Measurements from ENCODE around the gene VTA1. TPM values are rescaled to one million over a fixed set of nuclear protein-coding genes. Genes with fewer than 3 reads are reported as not detected.

Gene VTA1
- total and polyA plus RNA-seq, 2 donors (not counting 1 experiment from before 2014, with no cell fraction given): 19.8 to 27.9 TPM

DNA sequence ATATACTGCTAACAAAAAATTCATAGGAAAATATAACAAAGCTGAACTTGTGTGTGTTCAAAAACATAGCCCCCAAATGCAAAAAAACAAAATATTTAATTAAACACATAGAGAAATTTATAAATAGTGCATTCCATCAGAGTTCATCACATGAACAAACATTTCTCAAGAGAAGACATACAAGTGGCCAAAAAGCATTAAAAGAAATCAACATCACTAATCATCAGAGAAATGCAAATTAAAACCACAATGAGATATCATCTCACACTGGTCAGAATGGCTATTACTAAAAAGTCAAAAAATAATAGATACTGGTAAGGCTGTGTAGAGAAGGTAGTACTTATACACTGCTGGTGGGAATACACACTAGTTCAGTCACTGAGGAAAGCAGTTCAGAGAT, 115.2 kb downstream of the VTA1 start:
- no peaks in the 10 kb centered on the region for H3K4me1 ChIP-seq (ENCODE audit: control insufficient read depth in 2 of 2, insufficient read depth in 2 of 2, low read length in 2 of 2)
- ChIA-PET CTCF (no interaction called here), POLR2A (no interaction called here)
- no peak for DNase-seq
- no peak for ATAC-seq (ENCODE audit: low read depth)
- no peaks in the 10 kb centered on the region for H3K36me3 ChIP-seq (replicated peaks in 1 of 2; ENCODE audit: control extremely low read depth in 1 of 2, control insufficient read depth in 1 of 2, extremely low read depth in 1 of 2, insufficient read depth in 2 of 2, low read length in 1 of 2)
- H3K9ac ChIP-seq (ENCODE audit: low read length): no peak overlapping the region
- Mint-ChIP-seq H3K27ac (no peak overlapping the region), H3K27me3 (peaks cover 3% of the 10 kb centered on the region), H3K4me1 (no peaks in the 10 kb centered on the region), H3K4me3 (no peak overlapping the region), H3K9me3 (ENCODE audit: insufficient read depth) (no peaks in the 10 kb centered on the region)
- H3K27me3 ChIP-seq (replicated peaks in 1 of 4; ENCODE audit: control extremely low read depth in 1 of 4, control insufficient read depth in 3 of 4, insufficient read depth in 4 of 4, low read length in 3 of 4): no peaks in the 10 kb centered on the region
- no peak overlapping the region for H2AFZ ChIP-seq (ENCODE audit: insufficient read depth, low read depth, low read length, poor library complexity, severe bottlenecking)
- H3K27ac ChIP-seq (ENCODE audit: low read length in 2 of 2): no peak overlapping the region
- no peak for TF ChIP-seq EZH2 (IDR thresholded peaks at IDR 0.05; ENCODE audit: borderline replicate concordance, insufficient read depth, low read depth, low read length, poor library complexity, severe bottlenecking)
- TF ChIP-seq, protein P1, sequence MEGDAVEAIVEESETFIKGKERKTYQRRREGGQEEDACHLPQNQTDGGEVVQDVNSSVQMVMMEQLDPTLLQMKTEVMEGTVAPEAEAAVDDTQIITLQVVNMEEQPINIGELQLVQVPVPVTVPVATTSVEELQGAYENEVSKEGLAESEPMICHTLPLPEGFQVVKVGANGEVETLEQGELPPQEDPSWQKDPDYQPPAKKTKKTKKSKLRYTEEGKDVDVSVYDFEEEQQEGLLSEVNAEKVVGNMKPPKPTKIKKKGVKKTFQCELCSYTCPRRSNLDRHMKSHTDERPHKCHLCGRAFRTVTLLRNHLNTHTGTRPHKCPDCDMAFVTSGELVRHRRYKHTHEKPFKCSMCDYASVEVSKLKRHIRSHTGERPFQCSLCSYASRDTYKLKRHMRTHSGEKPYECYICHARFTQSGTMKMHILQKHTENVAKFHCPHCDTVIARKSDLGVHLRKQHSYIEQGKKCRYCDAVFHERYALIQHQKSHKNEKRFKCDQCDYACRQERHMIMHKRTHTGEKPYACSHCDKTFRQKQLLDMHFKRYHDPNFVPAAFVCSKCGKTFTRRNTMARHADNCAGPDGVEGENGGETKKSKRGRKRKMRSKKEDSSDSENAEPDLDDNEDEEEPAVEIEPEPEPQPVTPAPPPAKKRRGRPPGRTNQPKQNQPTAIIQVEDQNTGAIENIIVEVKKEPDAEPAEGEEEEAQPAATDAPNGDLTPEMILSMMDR (IDR thresholded peaks at IDR 0.05): no peak
- intact Hi-C loops (cut with micrococcal nuclease): no loop called here
- no peak overlapping the region for H3K4me3 ChIP-seq (ENCODE audit: control extremely low read depth in 1 of 5, extremely low read depth in 1 of 5, insufficient read depth in 1 of 5, low read depth in 2 of 5, low read length in 4 of 5)
- H4K20me1 ChIP-seq (ENCODE audit: control insufficient read depth, insufficient read depth, low read length, poor library complexity, severe bottlenecking): no peaks in the 10 kb centered on the region
- no peaks in the 10 kb centered on the region for H3K9me3 ChIP-seq (ENCODE audit: control extremely low read depth in 1 of 3, control insufficient read depth in 2 of 3, insufficient read depth in 1 of 3, low read length in 2 of 3)
- no peaks in the 10 kb centered on the region for H3K79me2 ChIP-seq (ENCODE audit: control insufficient read depth, insufficient read depth, low read length)
- no peak overlapping the region for H3K4me2 ChIP-seq (replicated peaks; ENCODE audit: low read depth, low read length, poor library complexity, severe bottlenecking)

GRCh38 chr6:142265476-142265875, 118.4 kb downstream of the VTA1 start:
- TF ChIP-seq, protein P1 (IDR thresholded peaks at IDR 0.05): no peak
- TF ChIP-seq EZH2 (IDR thresholded peaks at IDR 0.05; ENCODE audit: borderline replicate concordance, insufficient read depth, low read depth, low read length, poor library complexity, severe bottlenecking): no peak
- Mint-ChIP-seq H3K27ac (no peak overlapping the region), H3K9me3 (ENCODE audit: insufficient read depth) (no peaks in the 10 kb centered on the region), H3K4me1 (no peaks in the 10 kb centered on the region), H3K27me3 (peaks cover 8% of the 10 kb centered on the region), H3K4me3 (no peak overlapping the region)
- no CpG with 5 or more reads among the region's 1 CpG for WGBS (ENCODE audit: insufficient coverage)
- Histone ChIP-seq H3K9ac (ENCODE audit: low read length) (no peak overlapping the region), H3K4me2 (replicated peaks; ENCODE audit: low read depth, low read length, poor library complexity, severe bottlenecking) (no peak overlapping the region), H4K20me1 (ENCODE audit: control insufficient read depth, insufficient read depth, low read length, poor library complexity, severe bottlenecking) (no peaks in the 10 kb centered on the region), H3K36me3 (replicated peaks in 1 of 2; ENCODE audit: control extremely low read depth in 1 of 2, control insufficient read depth in 1 of 2, extremely low read depth in 1 of 2, insufficient read depth in 2 of 2, low read length in 1 of 2) (no peaks in the 10 kb centered on the region), H3K27ac (ENCODE audit: low read length in 2 of 2) (no peak overlapping the region), H3K4me1 (ENCODE audit: control insufficient read depth in 2 of 2, insufficient read depth in 2 of 2, low read length in 2 of 2) (no peaks in the 10 kb centered on the region), H3K4me3 (ENCODE audit: control extremely low read depth in 1 of 5, extremely low read depth in 1 of 5, insufficient read depth in 1 of 5, low read depth in 2 of 5, low read length in 4 of 5) (no peak overlapping the region), H2AFZ (ENCODE audit: insufficient read depth, low read depth, low read length, poor library complexity, severe bottlenecking) (no peak overlapping the region), H3K27me3 (replicated peaks in 1 of 4; ENCODE audit: control extremely low read depth in 1 of 4, control insufficient read depth in 3 of 4, insufficient read depth in 4 of 4, low read length in 3 of 4) (no peaks in the 10 kb centered on the region), H3K79me2 (ENCODE audit: control insufficient read depth, insufficient read depth, low read length) (no peaks in the 10 kb centered on the region), H3K9me3 (ENCODE audit: control extremely low read depth in 1 of 3, control insufficient read depth in 2 of 3, insufficient read depth in 1 of 3, low read length in 2 of 3) (no peaks in the 10 kb centered on the region)
- POLR2A ChIA-PET: no interaction called here
- ATAC-seq (ENCODE audit: low read depth): no peak
- CTCF ChIA-PET: no interaction called here
- DNase-seq: no peak
- intact Hi-C loops (cut with micrococcal nuclease): no loop called here
